GM12873 (cell line): ENCODE measurements around the gene GPC6.

Source experiments
- TF ChIP-seq, protein P1 (sequence below): IDR thresholded peaks from 2 replicates; pipeline ENCODE4 v1.5.1; 2012; ENCODE audit warnings: low read depth, mild to moderate bottlenecking, moderate library complexity, low read length, control low read depth; ENCODE audit not compliant: insufficient read depth; ENCODE audit errors: missing control alignments

The GPC6 gene

DNA sequence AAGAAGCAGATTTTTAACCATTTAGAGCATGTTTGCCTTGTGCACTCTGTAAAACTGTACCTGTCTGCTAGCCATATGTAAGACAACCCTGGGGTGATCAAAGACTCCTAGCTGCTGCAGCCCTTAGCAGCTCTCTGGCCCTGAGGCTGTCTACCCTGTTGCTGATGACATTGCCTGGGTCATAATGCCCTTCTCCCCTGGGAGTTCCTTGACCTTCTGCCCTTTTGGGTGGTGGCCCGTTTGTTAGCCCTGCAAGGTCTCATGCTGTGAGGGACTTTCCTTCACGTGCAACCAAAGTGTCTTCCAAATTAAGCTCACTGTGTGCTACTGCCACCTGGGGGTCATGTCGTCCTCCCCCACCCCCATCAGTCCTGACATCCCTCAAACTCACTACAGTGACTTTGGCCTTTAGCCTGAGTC lies 7.4 kb downstream of the GPC6 start:
- TF ChIP-seq, protein P1, sequence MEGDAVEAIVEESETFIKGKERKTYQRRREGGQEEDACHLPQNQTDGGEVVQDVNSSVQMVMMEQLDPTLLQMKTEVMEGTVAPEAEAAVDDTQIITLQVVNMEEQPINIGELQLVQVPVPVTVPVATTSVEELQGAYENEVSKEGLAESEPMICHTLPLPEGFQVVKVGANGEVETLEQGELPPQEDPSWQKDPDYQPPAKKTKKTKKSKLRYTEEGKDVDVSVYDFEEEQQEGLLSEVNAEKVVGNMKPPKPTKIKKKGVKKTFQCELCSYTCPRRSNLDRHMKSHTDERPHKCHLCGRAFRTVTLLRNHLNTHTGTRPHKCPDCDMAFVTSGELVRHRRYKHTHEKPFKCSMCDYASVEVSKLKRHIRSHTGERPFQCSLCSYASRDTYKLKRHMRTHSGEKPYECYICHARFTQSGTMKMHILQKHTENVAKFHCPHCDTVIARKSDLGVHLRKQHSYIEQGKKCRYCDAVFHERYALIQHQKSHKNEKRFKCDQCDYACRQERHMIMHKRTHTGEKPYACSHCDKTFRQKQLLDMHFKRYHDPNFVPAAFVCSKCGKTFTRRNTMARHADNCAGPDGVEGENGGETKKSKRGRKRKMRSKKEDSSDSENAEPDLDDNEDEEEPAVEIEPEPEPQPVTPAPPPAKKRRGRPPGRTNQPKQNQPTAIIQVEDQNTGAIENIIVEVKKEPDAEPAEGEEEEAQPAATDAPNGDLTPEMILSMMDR = no peak

DNA sequence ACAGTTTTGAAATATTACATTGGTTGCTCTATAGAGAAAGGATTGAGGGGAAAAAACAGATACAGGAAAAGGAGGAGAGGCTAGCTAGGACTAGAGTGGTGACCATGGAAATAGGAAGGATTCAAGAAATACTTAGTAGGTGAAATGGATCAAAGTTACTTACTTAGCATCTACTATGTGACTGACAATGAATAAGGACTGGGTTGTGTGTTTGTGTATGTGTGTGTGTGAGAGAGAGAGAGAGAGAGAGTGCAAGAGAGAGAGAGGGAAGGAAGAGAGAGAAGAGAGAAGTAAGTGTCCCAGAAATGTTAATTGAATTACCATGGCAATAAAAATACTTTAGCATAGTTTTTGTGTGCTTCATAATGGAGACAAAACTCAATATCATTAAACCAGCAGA lies 7.9 kb downstream of the GPC6 start:
- TF ChIP-seq, protein P1 = no peak

DNA sequence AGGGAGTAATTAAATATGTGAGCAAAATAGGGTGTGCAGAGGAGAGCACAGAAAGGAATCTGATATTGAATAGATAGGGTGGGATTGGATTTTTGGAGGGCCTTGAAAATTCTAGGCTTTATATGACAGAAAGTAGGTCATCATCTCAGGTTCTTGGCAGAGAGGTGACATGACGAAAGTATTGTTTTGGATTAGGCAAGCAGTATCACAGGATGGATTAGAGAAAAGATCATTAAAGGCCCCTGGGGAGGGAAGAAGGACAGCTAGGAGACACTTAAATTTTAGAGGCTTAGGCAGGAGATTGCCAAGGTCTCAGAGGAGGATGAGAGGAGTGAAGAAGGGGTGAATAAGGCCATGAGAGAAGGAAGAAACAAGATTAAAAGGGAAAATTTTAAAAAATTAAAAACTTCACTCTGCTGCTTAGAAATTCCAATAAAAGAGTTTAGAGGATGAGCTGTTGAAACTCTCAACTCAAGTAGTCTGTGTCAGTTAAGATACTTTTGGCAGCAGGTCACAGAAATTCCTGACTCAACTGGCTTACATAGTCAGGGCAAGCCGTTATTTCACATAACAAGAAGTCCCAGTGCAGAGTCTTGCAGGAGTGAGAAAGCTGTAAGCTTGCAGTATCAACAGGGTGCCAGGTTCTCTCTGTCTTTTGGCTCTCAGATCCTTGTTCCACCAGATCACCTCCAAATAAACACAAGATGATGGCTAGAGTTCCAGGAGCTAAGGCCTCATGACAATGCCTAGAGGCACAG lies 8.8 kb downstream of the GPC6 start:
- TF ChIP-seq, protein P1 = no peak

DNA sequence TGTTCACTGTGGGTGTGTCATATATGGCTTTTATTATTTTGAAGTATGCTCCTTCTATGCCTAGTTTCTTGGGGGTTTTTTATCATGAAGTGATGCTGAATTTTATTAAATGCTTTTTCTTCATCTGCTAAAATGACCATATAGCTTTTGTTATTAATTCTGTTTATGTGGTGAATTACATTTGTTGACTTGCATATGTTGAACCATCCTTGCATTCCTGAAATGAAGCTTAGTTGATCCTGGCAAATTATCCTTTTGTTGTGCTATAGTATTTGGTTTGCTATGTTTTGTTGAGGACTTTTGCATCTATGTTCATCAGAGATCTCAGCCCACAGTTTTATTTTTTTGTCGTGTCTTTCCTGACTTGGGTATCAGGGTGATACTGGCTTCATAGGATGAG lies 12.1 kb downstream of the GPC6 start:
- TF ChIP-seq, protein P1 = no peak

DNA sequence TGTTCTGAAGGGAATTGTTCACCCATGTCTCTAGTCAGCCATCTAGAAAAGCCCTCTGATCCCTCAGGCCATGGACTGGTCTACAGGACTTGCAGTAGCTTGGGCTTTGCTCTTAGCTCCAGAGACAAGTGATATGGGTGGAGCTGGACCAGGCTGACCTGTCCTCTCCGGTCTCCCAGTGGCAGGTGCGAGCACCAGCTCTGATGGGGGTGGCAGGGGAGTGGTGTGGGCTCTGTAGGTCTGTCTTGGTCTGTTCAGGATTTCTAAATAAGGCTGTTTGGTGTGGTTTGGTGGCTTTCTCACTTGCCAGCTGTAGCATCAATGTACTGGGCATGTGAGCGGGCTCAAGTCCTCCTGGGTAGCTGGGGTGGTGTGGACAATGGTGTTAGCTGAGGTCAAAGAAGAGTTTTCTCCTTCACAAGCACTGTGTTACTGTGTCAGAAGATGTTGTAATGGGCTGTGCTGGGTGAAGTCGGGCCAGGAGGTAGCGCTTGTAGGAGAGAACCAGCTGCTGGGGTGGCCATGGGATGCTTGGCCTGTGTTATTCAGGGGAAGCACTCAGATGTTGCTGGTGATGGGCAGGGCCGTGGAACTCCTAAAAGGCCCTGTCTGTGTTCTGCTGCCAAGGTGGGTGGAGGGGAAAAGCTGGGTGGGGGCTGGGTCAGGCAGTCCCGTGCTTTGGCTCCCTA lies 16.9 kb downstream of the GPC6 start:
- TF ChIP-seq, protein P1 = no peak

DNA sequence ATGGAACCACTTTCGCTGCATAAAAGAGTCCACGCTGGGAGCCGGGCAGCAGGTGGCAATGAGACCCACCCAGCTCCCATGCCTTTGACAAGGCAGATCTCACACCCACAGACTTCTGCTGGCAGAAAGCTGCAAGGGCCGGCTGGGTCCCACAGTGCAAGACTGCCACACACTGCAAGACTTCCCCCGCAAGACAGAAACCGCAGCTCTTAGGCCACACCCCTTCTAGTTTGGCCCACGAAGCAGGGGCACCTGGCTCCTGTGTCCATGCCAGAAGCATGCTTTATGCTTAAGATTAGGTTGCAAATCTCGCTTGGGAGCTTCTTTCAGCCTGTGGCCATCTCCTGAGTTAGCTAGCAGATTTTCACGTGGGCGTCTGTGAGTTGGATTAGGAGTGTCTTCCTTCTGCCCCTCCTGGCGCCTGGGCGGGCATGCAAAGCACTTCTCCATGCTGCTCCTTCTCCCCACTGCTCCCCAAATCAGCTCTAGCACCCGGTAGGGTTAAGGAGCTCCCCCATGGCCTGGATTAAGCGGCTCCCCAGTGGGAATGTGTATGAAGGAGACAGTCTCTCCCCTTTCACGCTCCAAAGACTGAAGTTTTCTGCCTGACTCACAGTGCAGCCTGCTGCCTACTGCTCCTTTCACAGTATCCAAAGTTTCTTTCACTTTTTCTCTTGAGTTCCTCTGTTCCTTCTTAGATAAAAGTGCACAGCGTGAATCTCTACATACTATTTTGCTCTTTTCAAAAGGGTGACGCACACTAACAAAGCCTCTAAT lies 17.7 kb downstream of the GPC6 start:
- TF ChIP-seq, protein P1 = no peak

DNA sequence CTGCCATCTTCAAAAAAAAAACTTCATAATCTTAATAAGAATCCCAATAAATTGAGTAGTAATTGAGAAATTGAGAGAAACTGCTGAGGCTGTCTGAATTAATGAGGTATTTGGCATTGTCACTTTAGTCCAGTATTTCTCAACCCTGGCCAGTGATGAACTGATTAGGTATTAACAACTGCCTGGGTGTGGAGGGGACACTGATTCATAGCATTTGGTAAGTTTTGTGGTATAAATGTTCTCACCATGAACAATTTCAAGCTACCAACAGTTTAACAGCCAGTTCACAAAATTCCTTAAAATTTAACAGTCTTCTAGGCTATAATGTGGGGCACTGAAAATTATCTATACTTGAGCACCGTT lies 18.3 kb downstream of the GPC6 start:
- TF ChIP-seq, protein P1 = no peak
